Activated B cell treated with CpG ODN at 0.5 μM for 24 hours (primary cell): ENCODE data around the gene LBH. TPM values are rescaled to one million over a fixed set of nuclear protein-coding genes. Genes with fewer than 3 reads are reported as not detected.

Experiments
- ATAC-seq: fragments of 200-7000 bp; cut with Tn5 transposase; one replicate; pipeline ENCODE4 v1.10.0; 2021; ENCODE audit warnings: low read depth, mild to moderate bottlenecking, moderate library complexity
- CTCF ChIA-PET: fragments of 350-600 bp; sonication (Branson Sonifier 250); formaldehyde crosslinking; loops from one replicate; lab custom pipeline; 2021; ENCODE audit warnings: antibody characterized with exemption; lab: Charles Lee
- POLR2A ChIA-PET: fragments of 350-600 bp; sonication (Branson Sonifier 250); formaldehyde crosslinking; loops from one replicate; lab custom pipeline; 2021; ENCODE audit warnings: antibody characterized with exemption; lab: Charles Lee
- DNase-seq: peaks from one replicate; pipeline ENCODE4 v3.0.0; 2022
- H3K27ac Mint-ChIP-seq: one replicate; pipeline ENCODE4 v1.8.0; 2020; ENCODE audit warnings: mixed read lengths
- H3K27me3 Mint-ChIP-seq: one replicate; pipeline ENCODE4 v1.8.0; 2021; ENCODE audit warnings: mixed read lengths
- H3K36me3 Mint-ChIP-seq: one replicate; pipeline ENCODE4 v1.8.0; 2021; ENCODE audit warnings: low read depth, mixed read lengths
- H3K4me1 Mint-ChIP-seq: one replicate; pipeline ENCODE4 v1.8.0; 2021; ENCODE audit warnings: mixed read lengths
- H3K4me3 Mint-ChIP-seq: one replicate; pipeline ENCODE4 v1.8.0; 2020; ENCODE audit warnings: mild to moderate bottlenecking, mixed read lengths
- H3K9me3 Mint-ChIP-seq: one replicate; pipeline ENCODE4 v1.8.0; 2020; ENCODE audit warnings: mixed read lengths
- CTCF ChIP-seq: fragments of 200-600 bp; IDR thresholded peaks from one replicate; pipeline ENCODE4 v1.8.0; 2022; ENCODE audit warnings: antibody characterized with exemption, mild to moderate bottlenecking
- intact Hi-C: fragments of 100-400 bp; cut with micrococcal nuclease; formaldehyde crosslinking; loops from one replicate; pipeline ENCODE4 v1.15.1; 2024
- total RNA-seq: library from RNA; stranded (reverse); gene quantifications from 2 replicates; pipeline ENCODE4 v1.2.3, GENCODE V29; 2022

LBH gene
- total RNA-seq, 1 donor from 2014 or later, result 131 TPM

GRCh38 chr2:30261695-30262211 is 30.4 kb downstream of the LBH start:
- peaks cover 54% of the 10 kb centered on the region for H3K36me3 Mint-ChIP-seq
- peak overlapping the region; percentile 74 for H3K27ac Mint-ChIP-seq
- H3K4me1 Mint-ChIP-seq, result peaks cover 68% of the 10 kb centered on the region
- H3K9me3 Mint-ChIP-seq, result peaks cover 8% of the 10 kb centered on the region
- intact Hi-C loops, result no loop called here
- H3K27me3 Mint-ChIP-seq, result no peaks in the 10 kb centered on the region
- ChIA-PET POLR2A (interaction anchor here (1.0 to 2.1 kb wide), 9 partner anchors 9 to 76 kb away, joined by 3 to 6 read pairs (median 5); partner anchors contain the start of gene LBH), CTCF (interaction anchor here (1.3 to 1.4 kb wide), 2 partner anchors 73 to 213 kb away, joined by 5 to 7 read pairs; no protein-coding TSS in a partner anchor)
- H3K4me3 Mint-ChIP-seq, result no peak overlapping the region
- no peak for DNase-seq
- ATAC-seq, result peak; percentile 13
- no peak for TF ChIP-seq CTCF

GRCh38 chr2:30262716-30263309 is 31.5 kb downstream of the LBH start:
- peak overlapping the region; percentile 74 for H3K27ac Mint-ChIP-seq
- DNase-seq, result no peak
- POLR2A ChIA-PET, result interaction anchor here (0.9 to 2.1 kb wide), 7 partner anchors 10 to 32 kb away, joined by 3 to 6 read pairs (median 4); partner anchors contain the start of gene LBH

GRCh38 chr2:30264274-30264673 is 32.9 kb downstream of the LBH start:
- Mint-ChIP-seq H3K4me3 (no peak overlapping the region), H3K4me1 (peaks cover 88% of the 10 kb centered on the region), H3K36me3 (peaks cover 29% of the 10 kb centered on the region), H3K27me3 (no peaks in the 10 kb centered on the region), H3K9me3 (peaks cover 8% of the 10 kb centered on the region), H3K27ac (peak overlapping the region; percentile 99)
- ATAC-seq, result no peak
- DNase-seq, result no peak
- POLR2A ChIA-PET, result interaction anchor here (0.7 to 1.5 kb wide), 4 partner anchors 19 to 73 kb away, joined by 3 to 12 read pairs (median 4); partner anchors contain the start of gene LBH
- CTCF ChIA-PET, result interaction anchor here (0.7 to 1.5 kb wide), 4 partner anchors 24 to 73 kb away, joined by 3 to 4 read pairs (median 3); no protein-coding TSS in a partner anchor
- intact Hi-C loops, result no loop called here
- no peak for TF ChIP-seq CTCF

More at GRCh38 chr2:30262716-30263309, 31.5 kb downstream of the LBH start:
- H3K9me3 Mint-ChIP-seq, result peaks cover 8% of the 10 kb centered on the region
- H3K4me3 Mint-ChIP-seq, result no peak overlapping the region
- CTCF ChIA-PET, result interaction anchor here (1.3 kb wide), 1 partner anchor 72 kb away, joined by 5 read pairs; no protein-coding TSS in a partner anchor
- no peak for ATAC-seq
- intact Hi-C loops, result no loop called here
- TF ChIP-seq CTCF, result no peak
- H3K27me3 Mint-ChIP-seq, result no peaks in the 10 kb centered on the region
- H3K36me3 Mint-ChIP-seq, result peaks cover 44% of the 10 kb centered on the region
- peaks cover 74% of the 10 kb centered on the region for H3K4me1 Mint-ChIP-seq

GRCh38 chr2:30265052-30266015 is 34.0 kb downstream of the LBH start:
- ATAC-seq (no peak), DNase-seq (no peak)
- Mint-ChIP-seq H3K9me3 (peaks cover 8% of the 10 kb centered on the region), H3K27me3 (no peaks in the 10 kb centered on the region), H3K4me1 (peaks cover 92% of the 10 kb centered on the region), H3K36me3 (peaks cover 18% of the 10 kb centered on the region), H3K4me3 (peak overlapping the region; percentile 79), H3K27ac (peak overlapping the region; percentile 99)
- CTCF ChIA-PET, result interaction anchor here (0.7 to 1.7 kb wide), 7 partner anchors 11 to 100 kb away, joined by 3 to 8 read pairs (median 3); no protein-coding TSS in a partner anchor
- intact Hi-C loops, result loop anchor here (1.0 to 2.0 kb wide), 2 partner anchors 11 to 17 kb away; no protein-coding TSS in a partner anchor
- POLR2A ChIA-PET, result interaction anchor here (0.8 to 3.8 kb wide), 19 partner anchors 11 to 182 kb away, joined by 3 to 43 read pairs (median 5); partner anchors contain the start of genes LBH and LCLAT1
- TF ChIP-seq CTCF, result no peak
